SKM-1 (cell line): Measurements from ENCODE around the gene PRKAG2.
"Not testable (repeated sequence)": the region's sequence is repeated elsewhere in the genome, so short reads cannot be mapped to it uniquely, and the experiment has no call there.

Experiments used
- DNase-seq: peaks from one replicate; lab custom pipeline; 2025; ENCODE audit not compliant: unreplicated experiment; lab: John Stamatoyannopoulos, UW

The PRKAG2 gene

DNA sequence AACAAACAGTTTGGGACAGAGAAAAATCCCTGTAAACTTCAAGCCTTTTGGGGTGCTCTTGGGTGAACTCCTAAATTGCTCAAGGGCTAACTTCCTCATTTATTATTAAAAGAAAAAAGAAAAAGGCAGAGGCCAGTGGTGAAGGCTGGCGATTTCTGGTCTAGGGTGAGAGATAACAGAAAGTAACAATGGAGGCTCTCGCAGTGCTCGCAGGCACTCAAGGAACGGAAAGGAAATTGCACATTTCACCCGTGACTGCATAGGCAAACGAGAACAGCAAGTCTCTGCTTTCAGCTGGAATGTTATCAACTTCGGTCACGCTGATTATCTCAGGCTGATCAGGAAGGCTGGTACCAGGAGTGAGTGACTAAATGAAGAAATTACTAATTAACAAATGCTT is 70.7 kb downstream of the PRKAG2 start:
- no peak for DNase-seq

DNA sequence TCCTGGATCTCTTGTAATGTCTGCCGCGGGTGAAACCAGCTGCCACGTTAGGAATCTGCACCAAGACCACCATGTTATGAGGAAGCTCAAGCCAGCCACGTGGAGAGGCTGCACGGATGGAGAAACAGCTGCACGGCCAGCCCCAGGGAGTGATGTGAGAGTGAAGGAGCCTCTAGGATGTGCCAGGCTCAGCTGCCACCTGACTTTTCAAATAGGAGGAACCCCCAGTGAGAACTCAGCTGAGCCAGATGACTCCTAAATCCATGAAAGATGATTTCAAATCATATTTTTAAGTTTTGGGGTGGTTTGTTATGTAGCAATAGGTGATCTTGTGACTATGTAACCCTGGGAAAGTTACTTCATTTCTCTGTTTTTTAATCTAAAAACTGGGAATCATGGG is 71.7 kb downstream of the PRKAG2 start:
- DNase-seq: no peak

DNA sequence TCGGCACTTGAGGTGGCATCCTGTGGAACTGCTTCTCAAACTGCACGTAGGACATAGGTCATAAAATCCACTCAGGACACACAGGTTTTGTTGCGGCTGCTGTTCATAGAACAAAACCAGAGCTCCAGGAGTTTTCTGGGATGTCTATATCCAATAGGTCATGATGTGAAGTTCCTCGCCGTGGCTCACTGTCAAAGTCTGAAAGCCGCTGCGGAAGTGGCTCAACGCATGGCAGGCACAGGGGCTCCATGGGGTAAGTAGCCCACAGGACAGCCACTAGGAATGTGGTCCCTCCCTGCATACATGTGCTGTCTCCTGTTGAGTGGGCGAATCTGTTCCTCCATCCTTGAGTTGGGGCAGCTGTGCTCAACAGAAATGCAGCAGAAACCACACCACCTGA is 72.2 kb downstream of the PRKAG2 start:
- no peak for DNase-seq

DNA sequence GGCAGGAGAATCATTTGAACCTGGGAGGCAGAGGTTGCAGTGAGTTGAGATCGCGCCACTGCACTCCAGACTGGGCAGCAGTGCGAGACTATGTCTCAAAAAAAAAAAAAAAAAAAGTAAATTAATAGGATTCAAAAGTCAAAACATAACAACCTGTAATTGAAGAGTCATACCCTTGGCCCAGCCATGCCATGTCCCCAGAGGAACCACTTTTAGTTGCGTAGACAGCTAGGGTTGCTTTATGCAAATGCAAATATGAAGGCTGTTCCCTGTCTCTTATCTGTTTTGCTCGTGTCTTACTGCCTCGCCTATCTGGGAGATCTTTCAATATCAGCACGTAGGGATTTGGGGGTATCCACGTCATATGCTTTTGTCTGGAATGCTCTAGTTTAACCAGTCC is 73.1 kb downstream of the PRKAG2 start:
- DNase-seq: no peak

DNA sequence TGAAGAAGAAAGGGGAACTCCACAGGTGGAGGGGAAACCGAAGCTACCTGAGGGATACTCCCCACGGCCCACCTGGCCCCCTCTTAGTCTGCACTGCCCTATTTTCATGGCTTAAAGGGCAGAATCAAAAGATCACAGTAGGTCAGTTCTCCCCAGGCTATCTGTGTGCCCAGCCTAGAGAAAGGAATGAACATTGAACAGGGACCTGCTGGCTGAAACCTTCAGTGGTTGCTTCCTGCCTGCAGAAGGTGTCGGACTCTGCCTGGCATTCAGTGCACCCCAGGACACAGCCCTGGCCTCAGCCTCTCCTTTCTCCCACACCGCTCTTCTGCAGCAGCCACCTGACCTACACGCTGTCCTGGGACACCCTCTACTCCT is 74.5 kb downstream of the PRKAG2 start:
- no peak for DNase-seq

DNA sequence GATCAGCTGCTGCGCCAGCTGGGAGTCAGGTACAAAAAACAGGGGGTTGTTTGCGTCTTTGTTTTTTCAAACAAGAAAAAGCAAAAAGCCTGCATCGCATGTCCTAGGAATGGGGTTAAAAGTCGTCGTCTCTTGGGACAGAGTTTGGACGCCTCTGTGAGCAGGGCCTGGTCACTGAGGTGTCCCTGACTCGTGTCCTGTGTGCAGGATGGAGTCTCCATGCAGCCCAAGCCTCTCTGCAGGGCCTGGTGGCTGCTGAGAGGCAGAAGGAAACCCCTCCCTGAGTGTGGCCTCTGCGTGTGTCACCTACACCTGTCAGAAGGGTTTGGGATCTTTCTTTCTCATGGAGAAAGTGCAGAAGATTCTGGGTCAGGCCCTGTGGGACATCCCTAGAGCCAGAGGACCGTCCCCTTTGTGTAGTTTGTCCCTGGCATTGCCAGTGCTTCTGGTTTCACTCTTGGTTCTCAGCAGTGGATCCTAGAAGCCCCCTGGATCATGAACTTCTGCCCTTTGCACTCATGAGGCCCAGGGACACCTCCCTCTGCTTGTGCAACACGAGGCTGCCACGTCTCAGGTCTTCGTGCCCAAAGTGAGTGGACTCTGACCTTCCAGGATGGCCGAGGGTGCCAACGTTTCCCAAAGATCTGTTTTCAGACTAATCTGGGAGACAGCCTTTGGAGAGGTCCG is 75.0 kb downstream of the PRKAG2 start:
- no peak for DNase-seq

GRCh38 chr7:151801291-151801690 is 75.6 kb downstream of the PRKAG2 start:
- no peak for DNase-seq

- no peak for DNase-seq
Measured at GRCh38 chr7:151800861-151801260, 76.1 kb downstream of the PRKAG2 start.

DNA sequence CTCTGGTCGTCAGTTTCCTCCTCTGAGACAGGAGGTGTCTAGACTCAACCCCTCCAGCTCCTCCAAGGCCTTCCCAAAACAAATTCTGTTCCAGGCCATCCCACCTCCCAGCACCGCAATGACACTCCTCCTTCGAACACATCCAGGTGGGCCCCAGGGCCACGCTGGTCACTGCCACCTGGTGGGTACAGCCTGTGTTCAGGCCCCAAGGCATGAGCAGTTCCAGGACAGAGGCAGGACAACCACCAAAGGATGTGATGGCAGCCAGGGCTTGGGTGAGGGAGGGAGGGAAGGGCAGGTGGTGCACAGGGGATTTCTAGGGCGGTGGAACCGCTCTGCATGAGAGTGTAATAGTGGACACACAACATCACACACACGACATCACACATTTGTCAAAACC is 76.5 kb downstream of the PRKAG2 start:
- DNase-seq: no peak

GRCh38 chr7:151799506-151799905 is 77.4 kb downstream of the PRKAG2 start:
- DNase-seq: no peak

DNA sequence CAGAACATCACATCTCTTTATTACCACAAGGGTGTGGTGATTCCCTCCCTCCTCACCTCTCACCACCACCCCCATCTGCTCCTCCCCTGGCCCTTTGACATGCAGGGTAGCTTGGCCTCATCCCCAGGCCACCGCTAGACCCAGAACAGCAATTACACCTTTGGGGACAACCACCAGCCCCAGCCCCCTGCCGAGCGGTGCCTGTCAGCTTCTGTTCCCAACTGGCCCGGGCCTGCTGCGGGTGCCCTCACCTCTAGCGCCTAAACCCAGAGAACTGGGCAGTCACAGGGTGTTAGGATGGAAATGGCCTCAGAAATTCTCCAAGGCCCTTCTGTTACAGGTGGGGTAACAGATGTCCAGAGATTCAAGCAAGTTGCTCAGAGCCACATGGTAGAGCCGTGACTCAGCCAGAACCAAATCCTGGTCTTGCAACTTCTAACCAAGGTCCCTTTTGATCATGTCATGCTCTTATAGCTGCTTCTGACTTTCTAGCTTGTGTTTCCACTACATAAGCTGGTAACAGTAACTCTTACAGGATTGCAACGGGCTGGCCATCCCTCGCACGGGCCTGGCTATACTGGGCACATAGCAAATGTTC is 78.0 kb downstream of the PRKAG2 start:
- no peak for DNase-seq

DNA sequence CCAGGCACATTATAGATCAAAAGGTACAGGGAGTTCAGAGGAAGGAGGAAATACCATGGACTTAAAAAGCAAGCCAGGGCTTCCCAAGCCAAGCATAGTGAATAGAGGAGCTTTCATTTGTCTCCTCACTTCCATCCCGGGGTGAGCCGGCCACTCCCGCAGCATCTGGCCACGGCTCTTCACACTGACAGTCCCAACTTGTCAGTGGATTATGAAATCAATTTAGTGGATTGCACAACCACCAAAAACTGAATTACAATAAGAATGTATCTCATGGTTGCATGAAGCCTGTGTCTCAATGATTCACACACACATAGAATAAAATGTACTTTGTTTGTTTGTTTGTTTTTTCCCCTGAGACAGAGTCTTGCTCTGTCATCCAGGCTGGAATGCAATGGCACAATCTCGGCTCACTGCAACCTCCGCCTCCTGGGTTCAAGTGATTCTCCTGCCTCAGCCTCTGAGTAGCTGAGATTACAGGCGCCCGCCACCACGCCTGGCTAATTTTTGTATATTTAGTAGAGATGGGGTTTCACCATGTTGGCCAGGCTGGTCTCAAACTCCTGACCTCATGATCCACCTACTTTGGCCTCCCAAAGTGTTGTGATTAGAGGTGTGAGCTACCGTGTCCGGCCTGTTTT is 79.1 kb downstream of the PRKAG2 start:
- not testable (repeated sequence) for DNase-seq

DNA sequence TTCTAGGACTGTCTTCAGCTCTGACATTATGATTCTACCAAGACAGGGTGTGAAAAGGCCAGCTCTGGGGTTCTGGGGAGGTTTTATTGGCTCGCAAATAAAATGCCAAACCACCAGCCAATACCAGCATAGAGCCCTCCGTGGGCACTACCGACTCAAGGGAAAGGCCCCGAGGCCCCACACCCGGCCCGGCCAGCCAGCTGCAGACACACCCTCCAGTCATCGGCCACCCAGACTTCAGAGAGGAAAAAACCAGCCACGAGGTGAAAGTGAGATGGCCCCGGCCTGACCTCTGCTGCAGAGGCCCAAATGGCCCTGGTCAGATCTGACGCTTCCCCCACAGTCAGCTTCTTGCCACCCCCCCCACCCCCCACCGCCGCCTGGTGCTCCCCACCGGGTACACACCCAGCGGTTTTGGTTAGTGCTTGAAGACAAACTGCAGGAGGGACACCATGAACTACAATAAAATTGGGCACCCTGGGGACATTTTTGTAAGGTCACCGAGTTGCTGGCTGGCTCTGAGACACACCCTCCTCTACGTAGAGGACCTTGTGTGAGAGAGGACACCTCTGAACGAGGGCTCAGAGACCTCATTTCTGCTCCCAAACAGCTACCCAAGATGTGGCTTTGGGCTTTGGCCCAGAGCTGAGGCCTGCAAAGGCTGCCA is 79.9 kb downstream of the PRKAG2 start:
- no peak for DNase-seq

DNA sequence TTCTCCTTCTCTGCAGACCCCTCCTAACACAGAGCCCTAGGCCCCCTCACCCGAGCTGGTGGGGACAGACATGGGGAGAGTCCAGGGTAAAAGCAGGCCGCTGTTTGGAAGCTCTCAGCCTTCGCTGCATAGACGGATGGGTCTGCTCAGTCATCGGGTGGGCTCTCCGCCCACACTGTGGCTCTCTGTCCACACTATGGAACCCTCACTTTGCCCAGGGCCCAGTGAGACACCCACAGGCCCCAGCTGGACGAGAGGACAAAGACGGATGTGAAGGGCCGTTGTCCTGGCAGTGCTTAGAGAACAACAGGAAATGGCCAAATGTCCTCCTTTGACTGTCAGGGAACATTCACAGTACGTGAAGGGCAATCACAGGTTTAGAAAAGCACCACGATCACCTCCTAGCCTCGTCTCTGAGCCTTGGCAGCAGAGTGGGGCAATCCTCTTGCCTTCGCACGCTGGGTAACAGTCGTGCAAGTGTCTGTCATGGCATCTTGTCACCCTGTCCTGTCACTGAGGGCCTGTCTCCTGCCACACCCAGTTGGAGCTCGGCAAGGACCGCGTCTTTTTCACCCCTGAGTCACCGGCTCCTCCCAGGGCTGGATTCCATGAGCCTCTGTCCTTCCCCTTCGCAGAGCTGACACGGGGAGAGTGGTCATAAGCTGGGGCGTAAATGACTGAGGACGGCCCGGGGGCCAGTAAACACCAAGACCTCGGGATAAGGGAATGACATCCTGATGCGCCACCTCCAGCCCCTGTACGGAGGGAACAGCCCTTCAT is 80.6 kb downstream of the PRKAG2 start:
- DNase-seq: no peak

GRCh38 chr7:151795168-151795811 is 81.6 kb downstream of the PRKAG2 start:
- DNase-seq: no peak

DNA sequence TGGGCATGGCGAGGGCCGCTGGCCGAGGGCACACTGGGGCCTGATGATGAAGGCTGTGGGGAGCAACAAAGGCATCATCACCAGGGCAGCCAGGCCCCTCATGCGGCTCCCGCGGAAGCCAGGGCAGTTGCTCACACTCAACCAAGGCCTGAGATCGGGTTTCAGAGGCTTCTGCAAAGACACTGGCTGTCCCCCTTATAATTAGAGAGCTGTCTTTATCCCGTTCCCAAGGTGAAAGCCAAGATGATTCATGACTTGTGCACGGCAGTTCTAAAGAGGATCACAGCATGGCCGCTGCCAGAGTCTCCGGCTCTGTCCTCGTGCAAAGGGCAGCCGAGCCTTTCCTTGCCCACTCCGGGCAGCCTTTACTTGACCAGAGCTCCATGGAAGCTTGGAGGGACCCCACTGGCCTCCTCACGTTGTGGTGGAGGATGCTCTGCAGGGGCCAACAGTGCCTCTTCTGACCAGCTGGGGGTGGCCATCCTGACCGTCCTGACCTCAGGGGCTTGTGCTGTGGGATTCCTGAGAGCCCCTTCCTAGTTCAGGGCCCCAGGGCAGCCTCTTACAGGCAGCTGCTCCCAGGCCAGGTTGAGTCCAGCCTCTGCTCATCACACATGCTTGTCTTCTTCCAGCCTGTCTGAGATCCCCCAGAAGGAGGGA is 82.3 kb downstream of the PRKAG2 start:
- no peak for DNase-seq

DNA sequence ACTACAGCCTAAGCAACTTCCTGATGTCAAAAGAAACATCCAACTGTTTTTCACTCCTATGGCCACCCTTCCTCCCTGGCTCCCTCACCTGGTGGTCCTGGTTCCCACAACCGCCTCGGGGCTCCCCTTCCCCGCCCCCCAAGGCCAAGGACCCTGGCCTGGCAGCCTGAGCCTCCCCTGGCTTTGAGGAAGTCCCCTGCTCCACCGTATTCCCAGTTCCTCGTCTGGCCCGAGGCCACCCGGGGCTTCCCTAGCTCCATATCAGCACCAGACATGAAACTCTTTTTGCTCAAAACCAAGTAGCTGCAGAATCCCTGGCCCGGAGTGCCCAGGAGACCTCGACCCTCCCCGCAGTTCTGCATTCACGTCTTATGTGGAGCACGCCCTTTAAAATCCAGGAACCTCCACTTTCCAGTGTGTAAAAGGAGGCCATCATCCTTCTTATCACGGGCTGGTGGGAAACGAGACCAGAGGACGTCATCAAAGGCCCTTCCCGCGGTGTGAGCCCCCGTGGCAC is 82.9 kb downstream of the PRKAG2 start:
- no peak for DNase-seq

- DNase-seq: no peak
Measured at GRCh38 chr7:151793531-151793951, 83.4 kb downstream of the PRKAG2 start.

GRCh38 chr7:151792636-151793035 is 84.3 kb downstream of the PRKAG2 start:
- no peak for DNase-seq

GRCh38 chr7:151792086-151792485 is 84.8 kb downstream of the PRKAG2 start:
- DNase-seq: no peak
